NB4 (cell line): ENCODE results near the gene POLDIP3.

ENCODE experiments used
- POLR2A ChIP-seq: IDR thresholded peaks from 2 replicates; pipeline ENCODE4 v1.6.1; 2011; ENCODE audit warnings: mild to moderate bottlenecking; ENCODE audit not compliant: insufficient read length; ENCODE audit errors: extremely low read depth
- TF ChIP-seq, protein P1 (sequence below): IDR thresholded peaks from 2 replicates; pipeline ENCODE4 v1.6.1; 2011; ENCODE audit warnings: low read depth, low read length
- TF ChIP-seq, protein P2 (sequence below): IDR thresholded peaks from one replicate; pipeline ENCODE4 v1.5.1; 2012; ENCODE audit warnings: low read depth, low read length

DNA sequence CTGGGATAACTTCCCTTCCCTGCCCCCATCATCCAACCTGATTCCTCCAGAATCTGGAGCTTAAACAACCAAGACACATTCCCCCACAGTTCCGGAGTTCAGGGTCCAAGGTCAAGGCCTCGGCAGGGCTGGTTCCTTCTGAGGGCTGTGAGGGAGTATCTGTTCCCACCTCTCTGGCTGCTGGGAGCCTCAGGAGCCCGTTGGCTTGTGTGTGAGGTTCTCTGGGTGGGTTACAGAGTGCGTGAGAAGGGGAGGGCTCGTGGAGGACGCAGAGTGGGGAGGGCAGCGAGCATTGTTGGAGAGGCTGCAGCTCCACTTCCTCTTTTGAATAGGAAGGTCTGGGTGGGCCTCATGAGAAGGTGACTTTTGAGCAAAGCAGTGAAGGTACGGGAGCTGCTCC is 52.4 kb downstream of the POLDIP3 start:
- TF ChIP-seq, protein P1, sequence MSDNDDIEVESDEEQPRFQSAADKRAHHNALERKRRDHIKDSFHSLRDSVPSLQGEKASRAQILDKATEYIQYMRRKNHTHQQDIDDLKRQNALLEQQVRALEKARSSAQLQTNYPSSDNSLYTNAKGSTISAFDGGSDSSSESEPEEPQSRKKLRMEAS, result no peak
- TF ChIP-seq, protein P2, sequence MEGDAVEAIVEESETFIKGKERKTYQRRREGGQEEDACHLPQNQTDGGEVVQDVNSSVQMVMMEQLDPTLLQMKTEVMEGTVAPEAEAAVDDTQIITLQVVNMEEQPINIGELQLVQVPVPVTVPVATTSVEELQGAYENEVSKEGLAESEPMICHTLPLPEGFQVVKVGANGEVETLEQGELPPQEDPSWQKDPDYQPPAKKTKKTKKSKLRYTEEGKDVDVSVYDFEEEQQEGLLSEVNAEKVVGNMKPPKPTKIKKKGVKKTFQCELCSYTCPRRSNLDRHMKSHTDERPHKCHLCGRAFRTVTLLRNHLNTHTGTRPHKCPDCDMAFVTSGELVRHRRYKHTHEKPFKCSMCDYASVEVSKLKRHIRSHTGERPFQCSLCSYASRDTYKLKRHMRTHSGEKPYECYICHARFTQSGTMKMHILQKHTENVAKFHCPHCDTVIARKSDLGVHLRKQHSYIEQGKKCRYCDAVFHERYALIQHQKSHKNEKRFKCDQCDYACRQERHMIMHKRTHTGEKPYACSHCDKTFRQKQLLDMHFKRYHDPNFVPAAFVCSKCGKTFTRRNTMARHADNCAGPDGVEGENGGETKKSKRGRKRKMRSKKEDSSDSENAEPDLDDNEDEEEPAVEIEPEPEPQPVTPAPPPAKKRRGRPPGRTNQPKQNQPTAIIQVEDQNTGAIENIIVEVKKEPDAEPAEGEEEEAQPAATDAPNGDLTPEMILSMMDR, result no peak
- TF ChIP-seq POLR2A, result no peak
